Measurements from ENCODE around the gene PRRX2. TPM values are rescaled to one million over a fixed set of nuclear protein-coding genes. Genes with fewer than 3 reads are reported as not detected.

The PRRX2 gene
- polyA plus RNA-seq, 1 experiment, result 8.3 TPM

DNA sequence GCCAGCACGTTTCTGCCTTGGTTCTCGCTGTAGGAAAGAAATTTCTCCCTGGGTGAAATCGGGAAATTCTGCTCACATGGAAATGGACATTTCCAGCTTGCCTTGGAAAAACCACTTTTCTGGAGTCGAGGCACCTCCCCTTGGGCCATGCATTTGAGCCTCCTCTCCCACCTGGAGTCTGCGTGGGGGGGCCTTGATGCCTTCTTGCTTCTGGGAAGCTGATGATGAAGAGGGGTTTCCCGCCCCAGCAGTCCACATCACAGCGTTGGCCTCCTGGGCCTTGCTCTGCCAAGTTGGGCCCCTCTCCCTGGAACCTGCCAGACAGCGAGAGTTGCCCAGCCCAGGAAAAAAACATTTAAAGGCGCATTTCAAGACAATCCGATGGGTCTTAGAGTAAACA, 21.7 kb upstream of the PRRX2 start:
- ChIA-PET POLR2A (no interaction called here), CTCF (interaction anchor here (1.3 to 2.2 kb wide), 3 partner anchors 95 to 143 kb away, joined by 4 to 26 read pairs (median 12); no protein-coding TSS in a partner anchor)
- H3K4me3 ChIP-seq (ENCODE audit: low read depth, low read length), result no peak overlapping the region
- no peak for DNase-seq (ENCODE audit: low read depth, low spot score)
- H3K27me3 ChIP-seq (ENCODE audit: control insufficient read depth, insufficient read depth, low read length), result no peaks in the 10 kb centered on the region
- no peak overlapping the region for H3K27ac ChIP-seq (ENCODE audit: low read depth, low read length)
- TF ChIP-seq, protein P1, sequence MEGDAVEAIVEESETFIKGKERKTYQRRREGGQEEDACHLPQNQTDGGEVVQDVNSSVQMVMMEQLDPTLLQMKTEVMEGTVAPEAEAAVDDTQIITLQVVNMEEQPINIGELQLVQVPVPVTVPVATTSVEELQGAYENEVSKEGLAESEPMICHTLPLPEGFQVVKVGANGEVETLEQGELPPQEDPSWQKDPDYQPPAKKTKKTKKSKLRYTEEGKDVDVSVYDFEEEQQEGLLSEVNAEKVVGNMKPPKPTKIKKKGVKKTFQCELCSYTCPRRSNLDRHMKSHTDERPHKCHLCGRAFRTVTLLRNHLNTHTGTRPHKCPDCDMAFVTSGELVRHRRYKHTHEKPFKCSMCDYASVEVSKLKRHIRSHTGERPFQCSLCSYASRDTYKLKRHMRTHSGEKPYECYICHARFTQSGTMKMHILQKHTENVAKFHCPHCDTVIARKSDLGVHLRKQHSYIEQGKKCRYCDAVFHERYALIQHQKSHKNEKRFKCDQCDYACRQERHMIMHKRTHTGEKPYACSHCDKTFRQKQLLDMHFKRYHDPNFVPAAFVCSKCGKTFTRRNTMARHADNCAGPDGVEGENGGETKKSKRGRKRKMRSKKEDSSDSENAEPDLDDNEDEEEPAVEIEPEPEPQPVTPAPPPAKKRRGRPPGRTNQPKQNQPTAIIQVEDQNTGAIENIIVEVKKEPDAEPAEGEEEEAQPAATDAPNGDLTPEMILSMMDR (IDR thresholded peaks at IDR 0.05; ENCODE audit: low read depth, low read length), result no peak
- H3K9me3 ChIP-seq (ENCODE audit: control insufficient read depth, insufficient read depth, low read length), result no peaks in the 10 kb centered on the region; the same call in 1 of the 2 replicates

DNA sequence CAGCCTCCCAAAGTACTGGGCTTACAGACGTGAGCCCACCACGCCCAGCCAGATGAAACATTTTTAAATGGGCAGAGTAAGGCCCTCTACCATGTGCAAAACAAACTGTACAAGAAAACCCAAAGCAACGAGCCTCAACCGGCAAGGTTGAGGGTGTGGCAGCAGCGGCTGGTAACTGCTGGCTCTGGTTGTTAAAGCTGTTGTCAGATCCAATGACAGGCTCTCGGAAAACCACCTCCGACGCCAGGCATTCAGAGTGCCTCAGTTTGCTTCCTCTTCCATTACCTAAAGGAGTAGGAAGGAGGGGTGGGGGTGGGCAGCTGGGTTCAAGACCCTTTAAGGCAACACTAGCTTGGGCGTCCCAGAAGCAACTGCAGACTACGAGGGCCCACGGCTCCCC, 21.1 kb upstream of the PRRX2 start:
- Histone ChIP-seq H3K27ac (ENCODE audit: low read depth, low read length) (no peak overlapping the region), H3K27me3 (ENCODE audit: control insufficient read depth, insufficient read depth, low read length) (no peaks in the 10 kb centered on the region), H3K9me3 (ENCODE audit: control insufficient read depth, insufficient read depth, low read length) (no peaks in the 10 kb centered on the region; the same call in 1 of the 2 replicates), H3K4me3 (ENCODE audit: low read depth, low read length) (no peak overlapping the region)
- TF ChIP-seq, protein P1 (IDR thresholded peaks at IDR 0.05; ENCODE audit: low read depth, low read length), result no peak
- POLR2A ChIA-PET, result no interaction called here
- CTCF ChIA-PET, result interaction anchor here (2.2 kb wide), 1 partner anchor 138 kb away, joined by 26 read pairs; no protein-coding TSS in a partner anchor
- no peak for DNase-seq (ENCODE audit: low read depth, low spot score)

DNA sequence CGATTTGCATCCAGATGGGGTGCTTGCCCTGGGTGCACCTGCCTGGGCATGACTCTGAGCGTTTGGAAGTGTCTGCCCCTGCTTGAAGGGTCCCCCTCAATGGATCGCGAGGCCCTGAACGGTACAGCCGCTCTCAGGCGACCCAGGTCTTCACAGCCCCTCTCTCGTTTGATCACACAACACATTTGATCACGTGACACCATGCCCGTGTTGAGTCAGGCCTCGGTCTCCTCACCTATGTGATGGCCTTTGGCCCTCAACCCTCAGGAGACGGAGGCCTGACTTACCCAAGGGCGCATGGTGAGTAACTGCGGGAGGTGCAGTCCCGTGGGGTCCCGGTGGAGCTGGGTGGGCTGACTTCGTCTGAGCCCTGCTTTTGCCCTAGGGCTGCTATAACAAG, 20.5 kb upstream of the PRRX2 start:
- Histone ChIP-seq H3K27ac (ENCODE audit: low read depth, low read length) (no peak overlapping the region), H3K9me3 (ENCODE audit: control insufficient read depth, insufficient read depth, low read length) (no peaks in the 10 kb centered on the region; the same call in 1 of the 2 replicates), H3K4me3 (ENCODE audit: low read depth, low read length) (no peak overlapping the region), H3K27me3 (ENCODE audit: control insufficient read depth, insufficient read depth, low read length) (no peaks in the 10 kb centered on the region)
- ChIA-PET POLR2A (no interaction called here), CTCF (no interaction called here)
- no peak for DNase-seq (ENCODE audit: low read depth, low spot score)
- TF ChIP-seq, protein P1 (IDR thresholded peaks at IDR 0.05; ENCODE audit: low read depth, low read length), result no peak

DNA sequence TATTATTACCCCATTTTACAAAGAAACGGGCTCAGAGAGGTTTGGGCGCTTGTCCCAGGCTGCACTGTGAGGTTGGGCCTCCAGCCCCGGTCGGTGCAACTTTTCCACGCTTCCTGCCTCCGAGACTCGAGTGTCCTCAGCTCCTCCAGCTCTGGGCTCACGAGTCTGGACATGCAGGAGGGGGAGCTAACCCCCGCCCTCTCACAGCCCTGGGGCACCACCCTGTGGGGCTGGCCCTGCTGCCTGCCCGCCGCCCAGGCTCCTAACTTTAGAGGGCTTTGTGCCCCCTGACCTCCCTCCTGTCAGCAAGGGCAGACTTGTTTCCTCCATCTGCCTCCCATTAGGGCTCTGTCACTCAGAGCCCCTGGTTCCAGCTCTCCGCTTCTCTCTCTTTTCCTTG, 19.2 kb upstream of the PRRX2 start:
- POLR2A ChIA-PET, result no interaction called here
- TF ChIP-seq, protein P1 (IDR thresholded peaks at IDR 0.05; ENCODE audit: low read depth, low read length), result no peak

DNA sequence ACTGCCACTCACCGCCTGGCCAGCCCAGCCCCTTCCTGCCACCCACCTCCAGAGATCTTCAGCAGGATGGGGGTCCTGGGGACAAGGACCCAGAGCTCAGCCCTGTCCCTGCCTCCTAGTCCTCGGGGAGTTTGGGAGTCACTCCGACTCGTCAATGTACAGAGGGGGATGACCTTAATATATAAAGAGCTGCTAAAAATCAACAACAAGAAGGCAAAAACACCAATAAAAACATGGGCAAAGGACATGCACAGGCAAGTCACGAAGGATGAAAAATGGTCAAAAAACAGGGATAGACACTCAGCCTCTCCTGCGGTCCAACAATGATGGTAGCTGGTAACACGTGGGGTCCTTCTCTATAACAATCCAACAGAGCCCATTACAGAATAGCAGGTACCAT, 18.8 kb upstream of the PRRX2 start:
- Histone ChIP-seq H3K9me3 (ENCODE audit: control insufficient read depth, insufficient read depth, low read length) (no peaks in the 10 kb centered on the region; the same call in 1 of the 2 replicates), H3K27me3 (ENCODE audit: control insufficient read depth, insufficient read depth, low read length) (no peaks in the 10 kb centered on the region), H3K4me3 (ENCODE audit: low read depth, low read length) (no peak overlapping the region), H3K27ac (ENCODE audit: low read depth, low read length) (no peak overlapping the region)
- ChIA-PET POLR2A (no interaction called here), CTCF (interaction anchor here (0.9 to 1.8 kb wide), 2 partner anchors 137 to 144 kb away, joined by 4 to 6 read pairs; no protein-coding TSS in a partner anchor)
- no peak for DNase-seq (ENCODE audit: low read depth, low spot score)
- TF ChIP-seq, protein P1 (IDR thresholded peaks at IDR 0.05; ENCODE audit: low read depth, low read length), result no peak

More for the DNA sequence above, 19.2 kb upstream of the PRRX2 start:
- no peak overlapping the region for H3K4me3 ChIP-seq (ENCODE audit: low read depth, low read length)
- no peak for DNase-seq (ENCODE audit: low read depth, low spot score)
- H3K27me3 ChIP-seq (ENCODE audit: control insufficient read depth, insufficient read depth, low read length), result no peaks in the 10 kb centered on the region
- no peak overlapping the region for H3K27ac ChIP-seq (ENCODE audit: low read depth, low read length)
- H3K9me3 ChIP-seq (ENCODE audit: control insufficient read depth, insufficient read depth, low read length), result no peaks in the 10 kb centered on the region; the same call in 1 of the 2 replicates
- CTCF ChIA-PET, result interaction anchor here (1.8 kb wide), 1 partner anchor 138 kb away, joined by 6 read pairs; no protein-coding TSS in a partner anchor
